ENCODE results near the gene SIL1. TPM values are rescaled to one million over a fixed set of nuclear protein-coding genes. Genes with fewer than 3 reads are reported as not detected.

The SIL1 gene
- total RNA-seq, 1 experiment from 2014 or later, result 46.5 TPM

- Histone ChIP-seq H3K4me1 (replicated peaks; ENCODE audit: insufficient read depth) (no peaks in the 10 kb centered on the region), H3K27me3 (ENCODE audit: insufficient read depth, low read depth) (no peaks in the 10 kb centered on the region), H3K36me3 (ENCODE audit: low read depth) (no peaks in the 10 kb centered on the region), H3K79me2 (ENCODE audit: low read depth) (no peaks in the 10 kb centered on the region), H3K9me2 (ENCODE audit: insufficient read depth) (no peaks in the 10 kb centered on the region), H3K9me3 (ENCODE audit: insufficient read depth, low read depth) (no peaks in the 10 kb centered on the region), H4K20me1 (ENCODE audit: insufficient read depth) (no peaks in the 10 kb centered on the region), H2AFZ (no peak overlapping the region), H3K4me2 (no peak overlapping the region), H3K27ac (no peak overlapping the region), H3K4me3 (no peak overlapping the region), H3F3A (ENCODE audit: insufficient read depth, low read depth) (peaks cover 3% of the 10 kb centered on the region; the same call in 1 of the 2 replicates)
- ChIA-PET CTCF (interaction anchor here (1.0 kb wide), 1 partner anchor 492 kb away, joined by 3 read pairs; no protein-coding TSS in a partner anchor), POLR2A (ENCODE audit: unreplicated experiment) (no interaction called here)
- TF ChIP-seq EZH2 (IDR thresholded peaks at IDR 0.05; ENCODE audit: low read depth), result no peak
- DNase-seq, result no peak
- no TSS peak for BruUV-seq (replicated peaks)
- intact Hi-C loops (cut with micrococcal nuclease; ENCODE audit: unreplicated experiment), result no loop called here
Observed at GRCh38 chr5:138946241-138946623, 251.9 kb downstream of the SIL1 start.

- ChIA-PET CTCF (interaction anchor here (1.0 kb wide), 1 partner anchor 492 kb away, joined by 3 read pairs; no protein-coding TSS in a partner anchor), POLR2A (ENCODE audit: unreplicated experiment) (no interaction called here)
Observed at GRCh38 chr5:138945421-138946240, 252.5 kb downstream of the SIL1 start.

GRCh38 chr5:138944527-138945322, 253.4 kb downstream of the SIL1 start:
- H3K36me3 ChIP-seq (ENCODE audit: low read depth), result no peaks in the 10 kb centered on the region
- H3K27me3 ChIP-seq (ENCODE audit: insufficient read depth, low read depth), result no peaks in the 10 kb centered on the region
- no peak overlapping the region for H2AFZ ChIP-seq
- no peak for DNase-seq
- CTCF ChIA-PET, result no interaction called here
- H3K9me3 ChIP-seq (ENCODE audit: insufficient read depth, low read depth), result no peaks in the 10 kb centered on the region
- H3K27ac ChIP-seq, result no peak overlapping the region
- no peak overlapping the region for H3K4me2 ChIP-seq
- no peaks in the 10 kb centered on the region for H3K4me1 ChIP-seq (replicated peaks; ENCODE audit: insufficient read depth)
- no TSS peak for BruUV-seq (replicated peaks)
- POLR2A ChIA-PET (ENCODE audit: unreplicated experiment), result no interaction called here
- intact Hi-C loops (cut with micrococcal nuclease; ENCODE audit: unreplicated experiment), result no loop called here
- no peaks in the 10 kb centered on the region for H4K20me1 ChIP-seq (ENCODE audit: insufficient read depth)
- no peaks in the 10 kb centered on the region for H3K79me2 ChIP-seq (ENCODE audit: low read depth)
- H3K9me2 ChIP-seq (ENCODE audit: insufficient read depth), result no peaks in the 10 kb centered on the region
- H3F3A ChIP-seq (ENCODE audit: insufficient read depth, low read depth), result peaks cover 3% of the 10 kb centered on the region; the same call in 1 of the 2 replicates
- H3K4me3 ChIP-seq, result no peak overlapping the region
- TF ChIP-seq CTCF (conservative IDR thresholded peaks at IDR 0.05), result no peak
- TF ChIP-seq EZH2 (IDR thresholded peaks at IDR 0.05; ENCODE audit: low read depth), result no peak

More at GRCh38 chr5:138945421-138946240, 252.5 kb downstream of the SIL1 start:
- Histone ChIP-seq H3K9me3 (ENCODE audit: insufficient read depth, low read depth) (no peaks in the 10 kb centered on the region), H3K27me3 (ENCODE audit: insufficient read depth, low read depth) (no peaks in the 10 kb centered on the region), H3K4me3 (no peak overlapping the region), H4K20me1 (ENCODE audit: insufficient read depth) (no peaks in the 10 kb centered on the region), H3K27ac (no peak overlapping the region), H3K4me2 (no peak overlapping the region), H3K4me1 (replicated peaks; ENCODE audit: insufficient read depth) (no peaks in the 10 kb centered on the region), H3K36me3 (ENCODE audit: low read depth) (no peaks in the 10 kb centered on the region), H2AFZ (no peak overlapping the region), H3F3A (ENCODE audit: insufficient read depth, low read depth) (peaks cover 3% of the 10 kb centered on the region; the same call in 1 of the 2 replicates), H3K79me2 (ENCODE audit: low read depth) (no peaks in the 10 kb centered on the region), H3K9me2 (ENCODE audit: insufficient read depth) (no peaks in the 10 kb centered on the region)
- BruUV-seq (replicated peaks), result no TSS peak
- no peak for TF ChIP-seq EZH2 (IDR thresholded peaks at IDR 0.05; ENCODE audit: low read depth)
- TF ChIP-seq CTCF (conservative IDR thresholded peaks at IDR 0.05), result no peak
- no peak for DNase-seq
- intact Hi-C loops (cut with micrococcal nuclease; ENCODE audit: unreplicated experiment), result no loop called here
